Measurements from ENCODE around the gene MICALL1.

GRCh38 chr22:37991731-37992442 lies 85.8 kb downstream of the MICALL1 start:
- no peak for TF ChIP-seq CTCF (IDR thresholded peaks at IDR 0.05 in 4 of 5, conservative IDR thresholded peaks at IDR 0.05 in 1 of 5)
- no peak for TF ChIP-seq POLR2A (IDR thresholded peaks at IDR 0.05)
